ENCODE measurements around the gene CORO2B.

CORO2B gene

DNA sequence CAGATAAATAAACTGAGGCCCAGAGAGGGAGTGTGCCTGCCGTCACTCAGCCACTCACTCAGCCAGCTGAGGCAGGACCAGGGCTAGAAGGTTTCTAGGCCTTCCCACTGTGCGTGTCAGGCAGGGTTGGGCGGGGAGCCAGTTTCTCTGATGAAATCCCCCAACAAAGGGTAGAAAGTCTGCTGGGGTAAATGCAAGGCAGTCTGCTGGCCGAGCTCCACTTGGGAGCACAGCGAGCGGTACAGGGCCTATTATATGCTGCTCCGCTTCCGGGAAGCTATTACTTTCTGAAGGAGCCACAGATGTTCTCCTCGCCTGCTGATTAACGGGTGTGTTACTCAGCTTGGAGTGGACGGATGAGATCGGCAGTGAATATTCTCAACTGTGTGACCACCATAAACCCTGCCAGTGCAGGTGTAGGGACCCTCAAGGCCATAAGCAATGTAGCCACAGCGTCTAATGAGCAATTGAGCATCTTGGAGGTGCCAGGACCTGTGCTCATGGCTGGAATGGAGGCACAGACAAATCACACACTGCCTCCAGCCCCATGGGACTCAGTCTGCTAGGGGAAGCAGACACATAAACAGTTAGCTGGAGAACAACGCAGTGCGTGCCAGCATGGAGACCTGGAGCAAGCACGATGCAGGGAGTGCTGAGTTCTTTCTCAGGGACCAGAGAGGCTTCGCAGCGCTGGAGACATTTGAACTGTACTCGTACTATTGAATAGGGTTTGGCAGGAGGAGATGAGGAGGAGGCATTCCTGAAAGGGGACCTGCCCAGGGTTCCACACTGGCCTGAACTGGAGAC lies 42.1 kb downstream of the CORO2B start:
- DNase-seq (ENCODE audit: extremely low spot score): no peak
- TF ChIP-seq, protein P1, sequence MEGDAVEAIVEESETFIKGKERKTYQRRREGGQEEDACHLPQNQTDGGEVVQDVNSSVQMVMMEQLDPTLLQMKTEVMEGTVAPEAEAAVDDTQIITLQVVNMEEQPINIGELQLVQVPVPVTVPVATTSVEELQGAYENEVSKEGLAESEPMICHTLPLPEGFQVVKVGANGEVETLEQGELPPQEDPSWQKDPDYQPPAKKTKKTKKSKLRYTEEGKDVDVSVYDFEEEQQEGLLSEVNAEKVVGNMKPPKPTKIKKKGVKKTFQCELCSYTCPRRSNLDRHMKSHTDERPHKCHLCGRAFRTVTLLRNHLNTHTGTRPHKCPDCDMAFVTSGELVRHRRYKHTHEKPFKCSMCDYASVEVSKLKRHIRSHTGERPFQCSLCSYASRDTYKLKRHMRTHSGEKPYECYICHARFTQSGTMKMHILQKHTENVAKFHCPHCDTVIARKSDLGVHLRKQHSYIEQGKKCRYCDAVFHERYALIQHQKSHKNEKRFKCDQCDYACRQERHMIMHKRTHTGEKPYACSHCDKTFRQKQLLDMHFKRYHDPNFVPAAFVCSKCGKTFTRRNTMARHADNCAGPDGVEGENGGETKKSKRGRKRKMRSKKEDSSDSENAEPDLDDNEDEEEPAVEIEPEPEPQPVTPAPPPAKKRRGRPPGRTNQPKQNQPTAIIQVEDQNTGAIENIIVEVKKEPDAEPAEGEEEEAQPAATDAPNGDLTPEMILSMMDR (IDR thresholded peaks at IDR 0.05; ENCODE audit: control extremely low read depth, extremely low read depth, low read depth, missing control alignments): no peak
- ChIA-PET POLR2A (interaction anchor here (0.6 kb wide), 1 partner anchor 410 kb away, joined by 3 read pairs; no protein-coding TSS in a partner anchor), CTCF (interaction anchor here (0.9 kb wide), 1 partner anchor 31 kb away, joined by 3 read pairs; no protein-coding TSS in a partner anchor)

DNA sequence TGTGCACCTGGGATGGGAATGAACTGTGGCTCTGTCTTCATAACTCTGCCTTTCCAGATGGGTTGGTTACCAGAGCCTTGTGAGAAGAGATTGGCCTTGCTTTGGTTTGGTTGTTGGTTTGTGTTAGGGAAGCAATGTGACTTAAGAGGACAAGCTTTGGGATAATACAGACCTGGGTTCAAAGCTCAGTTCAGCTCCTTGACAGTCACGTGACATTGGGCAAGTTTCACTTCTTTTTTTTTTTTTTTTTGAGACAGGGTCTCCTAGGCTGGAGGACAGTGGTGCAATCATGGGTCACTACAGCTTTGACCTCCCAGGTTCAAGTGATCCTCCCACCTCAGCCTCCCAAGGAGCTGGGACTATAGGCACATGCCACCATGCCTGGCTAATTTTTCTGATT lies 42.7 kb downstream of the CORO2B start:
- CTCF ChIA-PET: no interaction called here
- no peak for DNase-seq (ENCODE audit: extremely low spot score)
- POLR2A ChIA-PET: interaction anchor here (0.6 kb wide), 1 partner anchor 411 kb away, joined by 3 read pairs; no protein-coding TSS in a partner anchor
- TF ChIP-seq, protein P1 (IDR thresholded peaks at IDR 0.05; ENCODE audit: control extremely low read depth, extremely low read depth, low read depth, missing control alignments): no peak

DNA sequence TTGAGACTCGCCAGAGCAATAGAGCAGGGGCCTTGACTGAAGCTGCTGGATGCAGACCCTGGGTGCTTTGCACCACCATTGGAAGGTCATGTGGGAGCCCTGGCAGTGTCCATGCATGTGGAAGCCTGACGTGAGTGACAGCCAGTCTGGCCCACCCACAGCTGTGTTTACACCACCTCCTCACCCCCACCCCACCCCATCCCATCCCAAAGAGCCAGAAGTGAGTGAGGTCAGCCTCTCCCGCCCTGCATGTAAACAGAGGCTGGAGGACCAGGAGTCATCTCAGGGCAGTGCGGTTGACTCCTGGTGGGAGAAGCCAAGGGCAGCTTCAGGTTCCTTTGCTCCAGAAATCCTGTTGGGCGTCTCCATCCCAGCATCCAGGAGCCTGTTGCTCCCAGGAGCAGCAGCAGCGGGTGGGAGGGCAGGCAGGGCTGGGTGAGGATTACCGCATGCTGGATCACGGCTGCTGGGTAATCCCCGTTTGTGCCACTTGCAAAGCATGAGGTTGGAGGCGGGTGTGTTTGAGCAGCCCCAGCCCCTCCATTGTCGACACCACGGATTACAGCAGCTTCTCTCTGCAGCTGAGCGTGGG lies 44.6 kb downstream of the CORO2B start:
- POLR2A ChIA-PET: no interaction called here
- TF ChIP-seq, protein P1 (IDR thresholded peaks at IDR 0.05; ENCODE audit: control extremely low read depth, extremely low read depth, low read depth, missing control alignments): no peak
- no peak for DNase-seq (ENCODE audit: extremely low spot score)
- CTCF ChIA-PET: no interaction called here

DNA sequence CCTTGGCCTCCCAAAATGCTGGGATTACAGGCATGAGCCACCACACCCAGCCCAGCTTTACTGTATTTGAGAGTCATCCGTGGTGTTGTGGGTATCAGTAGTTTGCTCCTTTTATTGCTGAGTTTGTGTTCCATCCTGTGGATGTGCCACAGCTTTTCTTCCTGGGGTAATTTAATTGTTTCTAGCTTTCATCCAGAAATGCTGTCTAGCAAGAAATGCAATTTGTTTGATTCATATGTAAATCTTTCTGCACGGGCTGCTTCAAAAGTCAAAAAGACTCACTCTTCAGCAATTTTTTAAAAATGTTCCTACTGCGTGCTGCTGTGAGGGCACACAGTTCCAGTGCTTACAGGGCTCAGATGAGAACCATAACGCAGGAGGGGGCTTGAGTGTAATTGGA lies 47.1 kb downstream of the CORO2B start:
- POLR2A ChIA-PET: no interaction called here

DNA sequence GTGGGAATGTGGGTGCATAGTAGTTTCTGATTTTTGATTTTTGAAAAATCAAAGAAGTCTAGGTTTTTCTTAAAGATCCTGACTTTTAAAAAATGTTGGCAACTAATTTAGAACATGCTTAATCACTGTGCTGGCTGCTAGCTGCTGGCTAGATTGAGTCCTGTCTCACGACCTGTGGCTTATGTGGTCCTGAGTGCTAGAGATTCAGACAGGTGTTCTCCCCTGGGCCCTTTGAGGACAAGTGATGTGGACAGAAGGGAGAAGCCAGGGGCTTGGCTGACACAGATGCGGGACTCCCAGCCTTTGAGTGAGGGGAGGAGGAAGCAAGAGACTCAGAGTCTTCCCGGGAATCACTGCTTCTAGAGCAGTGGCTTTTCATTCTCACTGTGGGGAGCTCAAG lies 47.5 kb downstream of the CORO2B start:
- TF ChIP-seq, protein P1 (IDR thresholded peaks at IDR 0.05; ENCODE audit: control extremely low read depth, extremely low read depth, low read depth, missing control alignments): no peak
- ChIA-PET CTCF (no interaction called here), POLR2A (no interaction called here)
- DNase-seq (ENCODE audit: extremely low spot score): no peak

More for the DNA sequence above, 47.1 kb downstream of the CORO2B start:
- CTCF ChIA-PET: no interaction called here
- TF ChIP-seq, protein P1 (IDR thresholded peaks at IDR 0.05; ENCODE audit: control extremely low read depth, extremely low read depth, low read depth, missing control alignments): no peak
- DNase-seq (ENCODE audit: extremely low spot score): no peak

DNA sequence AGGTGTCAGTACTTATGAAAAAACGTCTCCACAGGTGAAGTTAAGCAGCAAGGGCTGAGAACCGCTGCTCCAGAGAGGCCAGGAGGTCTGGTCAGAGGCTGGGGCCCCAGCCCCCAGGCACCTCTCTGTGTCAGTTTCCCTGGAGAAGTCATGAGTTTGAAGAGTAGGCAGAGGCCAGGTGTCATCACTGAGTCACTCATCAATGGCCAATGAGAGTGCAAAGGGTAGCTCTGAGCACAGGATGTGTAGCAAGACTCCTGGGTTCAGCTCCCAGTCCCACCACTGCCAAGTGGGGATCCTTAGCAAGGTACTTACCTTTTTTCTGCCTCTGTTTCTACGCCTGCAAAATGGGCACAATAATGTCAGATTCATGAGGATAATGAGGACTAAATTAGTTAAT lies 47.9 kb downstream of the CORO2B start:
- TF ChIP-seq, protein P1 (IDR thresholded peaks at IDR 0.05; ENCODE audit: control extremely low read depth, extremely low read depth, low read depth, missing control alignments): no peak
- POLR2A ChIA-PET: no interaction called here

More for the DNA sequence above, 47.9 kb downstream of the CORO2B start:
- DNase-seq (ENCODE audit: extremely low spot score): no peak
- CTCF ChIA-PET: no interaction called here

All from GM10248 (cell line).